Fibroblast of lung (primary cell): ENCODE measurements around the gene HELB.

ENCODE experiments used
- CTCF ChIP-seq, 2 donors: IDR thresholded peaks in 1 of 2; conservative IDR thresholded peaks in 1 of 2; 1 replicate in 1 of 2; 2 replicates in 1 of 2; pipeline ENCODE4 v1.5.1; 2011 to 2012; ENCODE audit warnings: low read length in 2 of 2, control low read depth in 1 of 2, inconsistent platforms in 1 of 2, low read depth in 1 of 2, mild to moderate bottlenecking in 1 of 2
- EZH2 ChIP-seq: IDR thresholded peaks from 2 replicates; pipeline ENCODE4 v1.5.1; 2012; ENCODE audit warnings: low read length, control low read depth, mild to moderate bottlenecking; ENCODE audit errors: missing control alignments

GRCh38 chr12:66340131-66340530 is 37.8 kb downstream of the HELB start:
- TF ChIP-seq EZH2: no peak
- no peak for TF ChIP-seq CTCF (conservative IDR thresholded peaks at IDR 0.05 in 1 of 2, IDR thresholded peaks at IDR 0.05 in 1 of 2; ENCODE audit: low read depth in 1 of 2, low read length in 2 of 2)
